NCI-H446 (cell line): ENCODE measurements around the gene LMF1.

Source experiments
- DNase-seq, 2 experiments: peaks; one replicate each; lab custom pipeline; 2025; lab: John Stamatoyannopoulos, UW

The LMF1 gene

GRCh38 chr16:813204-813915, 157.4 kb downstream of the LMF1 start:
- peak in 1 of 2 experiments; percentile 17 for DNase-seq

- DNase-seq, result no peak
Measured at GRCh38 chr16:808085-808386, 162.7 kb downstream of the LMF1 start.

- peak; percentile 66 to 91 for DNase-seq
Measured at GRCh38 chr16:807347-808084, 163.3 kb downstream of the LMF1 start.

GRCh38 chr16:805474-805873, 165.3 kb downstream of the LMF1 start:
- DNase-seq, result no peak

- no peak for DNase-seq
Measured at GRCh38 chr16:804193-805048, 166.4 kb downstream of the LMF1 start.

- no peak for DNase-seq
Measured at GRCh38 chr16:803754-804080, 167.1 kb downstream of the LMF1 start.
